Right renal cortex interstitium (tissue), 3 donors: Measurements from ENCODE around the gene NAALADL2. TPM values are rescaled to one million over a fixed set of nuclear protein-coding genes. Genes with fewer than 3 reads are reported as not detected.
"Not testable (repeated sequence)": the region's sequence is repeated elsewhere in the genome, so short reads cannot be mapped to it uniquely, and the experiment has no call there.

Experiments
- DNase-seq, 3 donors: peaks; one replicate each; pipeline ENCODE4 v3.0.0-alpha.2; 2013; ENCODE audit warnings: low read depth in 3 of 3, low spot score in 2 of 3
- polyA plus RNA-seq, 3 donors: library from polyadenylated mRNA; unstranded; fragments of 120-200 nt; gene quantifications; one replicate each; pipeline ENCODE4 v1.2.1, GENCODE V29; 2013; ENCODE audit not compliant: insufficient read length in 3 of 3

Gene NAALADL2
- polyA plus RNA-seq, 3 donors: 18.2 to 22.0 (median 20.4) TPM

DNA sequence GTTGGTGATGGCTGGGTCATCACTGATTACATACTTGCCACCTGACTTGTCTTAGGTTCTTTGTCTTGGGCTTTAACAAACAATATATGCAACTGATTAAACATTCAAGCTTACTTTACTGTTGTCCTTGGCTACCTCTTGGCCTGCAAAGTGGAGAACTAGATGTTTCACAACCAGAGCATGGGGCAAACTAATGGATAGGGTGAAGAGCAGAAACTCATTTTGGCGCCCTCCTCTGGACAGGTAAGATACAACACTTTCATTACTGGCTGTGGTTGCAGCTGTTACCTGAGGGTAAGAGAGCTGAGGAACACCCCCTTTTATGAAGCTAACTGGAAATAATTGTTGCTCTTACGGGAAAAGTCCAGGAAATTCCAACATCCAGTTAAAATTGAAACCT lies 262.1 kb downstream of the NAALADL2 start:
- DNase-seq: no peak

GRCh38 chr3:175127075-175127662 lies 268.0 kb downstream of the NAALADL2 start:
- no peak for DNase-seq

- no peak for DNase-seq
Observed at GRCh38 chr3:175129126-175129525, 270.0 kb downstream of the NAALADL2 start.

GRCh38 chr3:175129571-175129970 lies 270.4 kb downstream of the NAALADL2 start:
- DNase-seq: no peak

DNA sequence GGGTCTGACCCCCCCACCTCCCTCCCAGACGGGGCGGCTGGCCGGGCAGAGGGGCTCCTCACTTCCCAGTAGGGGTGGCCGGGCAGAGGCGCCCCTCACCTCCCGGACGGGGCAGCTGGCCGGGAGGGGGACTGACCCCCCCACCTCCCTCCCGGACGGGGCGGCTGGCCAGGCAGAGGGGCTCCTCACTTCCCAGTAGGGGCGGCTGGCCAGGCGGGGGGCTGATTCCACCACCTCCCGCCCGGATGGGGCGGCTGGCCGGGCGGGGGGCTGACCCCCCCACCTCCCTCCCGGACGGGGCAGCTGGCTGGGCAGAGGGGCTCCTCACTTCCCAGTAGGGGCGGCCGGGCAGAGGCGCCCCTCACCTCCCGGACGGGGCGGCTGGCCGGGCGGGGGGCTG lies 272.7 kb downstream of the NAALADL2 start:
- DNase-seq: not testable (repeated sequence)

- DNase-seq: not testable (repeated sequence)
Observed at GRCh38 chr3:175132706-175133105, 273.6 kb downstream of the NAALADL2 start.

- no peak for DNase-seq
Observed at GRCh38 chr3:175144368-175144767, 285.2 kb downstream of the NAALADL2 start.

DNA sequence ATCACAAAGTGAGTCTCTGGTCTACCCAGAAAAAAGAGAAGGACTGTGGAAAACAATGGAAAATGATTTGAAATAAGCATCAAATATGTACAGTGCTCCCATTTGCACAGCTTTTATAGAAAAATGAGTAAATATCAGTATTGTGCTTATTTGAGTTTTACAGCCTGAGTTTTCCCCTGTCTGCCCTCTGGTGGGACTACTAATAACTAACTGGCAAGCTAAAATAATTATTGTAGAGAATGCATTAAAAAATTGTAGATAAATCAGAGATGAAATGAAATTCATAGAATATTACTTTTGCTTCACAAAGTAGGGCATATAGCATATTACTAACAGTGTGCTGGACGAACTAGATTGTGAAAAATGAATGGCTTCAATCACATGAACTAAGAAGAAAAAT lies 287.1 kb downstream of the NAALADL2 start:
- DNase-seq: no peak

- DNase-seq: no peak
Observed at GRCh38 chr3:175149675-175150074, 290.5 kb downstream of the NAALADL2 start.

DNA sequence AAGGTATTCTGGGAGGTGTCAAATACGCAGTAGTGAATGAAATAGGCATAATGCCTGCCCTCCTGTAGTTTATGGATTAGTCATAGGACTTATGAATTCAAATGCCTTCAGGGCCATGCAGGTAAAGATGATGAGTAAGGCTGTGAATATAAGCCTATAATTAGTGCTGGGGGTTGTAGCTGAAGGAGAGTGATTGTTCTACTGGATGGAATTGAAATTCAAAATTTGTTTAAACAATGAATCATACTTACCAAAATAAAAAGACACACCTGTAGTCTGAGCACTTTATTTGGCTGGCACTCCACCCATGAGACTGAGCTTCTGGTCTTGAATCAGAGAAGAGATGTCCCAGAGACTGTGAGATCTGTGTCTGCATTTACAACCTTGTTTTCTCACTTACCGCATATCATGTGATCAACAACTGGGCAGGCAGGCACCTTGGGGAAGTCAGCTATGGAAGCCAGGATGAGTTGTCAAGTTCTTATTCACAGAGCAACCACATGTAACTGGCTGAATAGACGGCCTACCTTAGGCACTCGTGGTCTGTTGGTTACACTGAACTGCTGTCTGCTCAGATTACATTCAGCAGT lies 291.8 kb downstream of the NAALADL2 start:
- no peak for DNase-seq

DNA sequence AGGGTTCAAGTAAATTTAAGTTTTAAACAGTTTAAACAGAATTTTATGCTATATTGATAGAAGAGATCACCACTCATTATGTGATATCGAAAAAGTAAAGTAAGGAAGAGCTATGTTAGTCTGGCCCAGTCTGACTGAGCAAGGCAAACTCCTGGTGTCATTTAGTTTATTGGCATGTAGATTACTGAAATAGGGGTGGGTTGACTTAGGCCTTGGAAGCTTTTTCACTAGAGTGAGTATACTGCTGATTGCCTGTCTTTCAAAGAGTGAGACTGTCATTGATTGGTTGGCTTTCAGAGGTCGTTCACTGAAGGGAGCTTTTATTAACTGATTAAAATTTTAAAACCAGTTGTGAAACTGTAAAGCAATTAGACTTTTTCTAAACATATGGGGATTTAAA lies 294.5 kb downstream of the NAALADL2 start:
- no peak for DNase-seq

DNA sequence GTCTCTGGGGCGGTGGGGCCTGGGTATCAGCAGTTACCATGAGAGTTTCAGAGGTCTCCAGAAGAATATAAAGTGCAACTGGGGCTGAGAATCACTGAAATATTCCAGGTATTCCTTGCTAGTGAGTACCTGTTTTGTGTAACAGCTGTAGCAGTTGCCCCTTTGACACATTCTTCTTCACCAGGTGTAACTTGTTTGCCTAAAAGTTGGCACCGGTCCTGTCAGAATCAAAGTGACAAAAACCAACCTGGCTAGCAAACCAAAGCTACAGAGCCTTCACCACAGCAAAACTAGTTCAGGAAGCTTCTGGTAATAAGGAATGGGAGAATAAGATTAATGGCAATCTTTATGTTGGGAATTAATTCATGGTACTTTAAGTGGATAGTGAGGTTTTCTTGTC lies 296.0 kb downstream of the NAALADL2 start:
- no peak for DNase-seq

- no peak for DNase-seq
Observed at GRCh38 chr3:175159202-175159601, 300.1 kb downstream of the NAALADL2 start.

- no peak for DNase-seq
Observed at GRCh38 chr3:175161291-175161690, 302.2 kb downstream of the NAALADL2 start.

- no peak for DNase-seq
Observed at GRCh38 chr3:175163686-175164085, 304.6 kb downstream of the NAALADL2 start.

GRCh38 chr3:175173117-175173516 lies 314.0 kb downstream of the NAALADL2 start:
- not testable (repeated sequence) for DNase-seq

- DNase-seq: no peak
Observed at GRCh38 chr3:175176556-175176955, 317.4 kb downstream of the NAALADL2 start.

- DNase-seq: no peak
Observed at GRCh38 chr3:175179055-175179454, 319.9 kb downstream of the NAALADL2 start.

GRCh38 chr3:175184392-175184791 lies 325.3 kb downstream of the NAALADL2 start:
- no peak for DNase-seq

DNA sequence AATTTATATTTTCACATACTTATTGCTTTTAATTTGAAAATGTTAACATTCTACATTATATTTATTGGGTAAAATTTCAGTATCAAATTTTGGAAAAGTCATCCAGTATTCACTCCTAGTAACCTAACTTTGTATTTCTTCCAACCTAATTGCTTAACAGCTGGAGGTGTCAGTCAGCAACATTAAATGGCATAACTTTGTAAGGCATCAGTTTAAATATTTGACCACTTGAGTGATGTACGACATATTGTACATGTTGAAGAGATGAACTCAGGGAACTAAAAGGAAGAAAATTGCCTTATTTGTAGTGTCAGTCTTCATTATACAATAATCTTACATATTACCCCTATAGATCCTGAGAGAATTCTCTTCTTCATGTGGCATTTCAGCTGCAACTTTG lies 326.8 kb downstream of the NAALADL2 start:
- no peak for DNase-seq

GRCh38 chr3:175186511-175186910 lies 327.4 kb downstream of the NAALADL2 start:
- no peak for DNase-seq

- no peak for DNase-seq
Observed at GRCh38 chr3:175187586-175187985, 328.5 kb downstream of the NAALADL2 start.

GRCh38 chr3:175192536-175192935 lies 333.4 kb downstream of the NAALADL2 start:
- no peak for DNase-seq
